HG03521 (cell line): ENCODE results near the gene TSR1.
"Not testable (repeated sequence)": the region's sequence is repeated elsewhere in the genome, so short reads cannot be mapped to it uniquely, and the experiment has no call there.

Experiments used
- ATAC-seq: cut with Tn5 transposase; IDR thresholded peaks from one replicate; pipeline ENCODE4 v1.9.1; 2021; ENCODE audit warnings: mild to moderate bottlenecking, moderate library complexity; ENCODE audit not compliant: unreplicated experiment

Gene TSR1

GRCh38 chr17:2338315-2338657 lies 2.0 kb upstream of the TSR1 start:
- ATAC-seq: no peak

GRCh38 chr17:2337544-2338314 lies 1.5 kb upstream of the TSR1 start:
- peak; percentile 32 for ATAC-seq

GRCh38 chr17:2336852-2337543 lies 741 bp upstream of the TSR1 start, which contains the start of gene SGSM2:
Gene SGSM2, plus strand, starts transcription at chr17:2337501. Its CDS starts 188 bp downstream, at chr17:2337689.
- ATAC-seq: peak; percentile 26

- ATAC-seq: no peak
These were observed 487 bp downstream of the TSR1 start for GRCh38 chr17:2335726-2336214.

- ATAC-seq: no peak
These were observed 5.0 kb downstream of the TSR1 start for GRCh38 chr17:2331303-2331702.

GRCh38 chr17:2323629-2324314 lies 12.5 kb downstream of the TSR1 start:
- no peak for ATAC-seq

- ATAC-seq: no peak
These were observed 14.9 kb downstream of the TSR1 start for GRCh38 chr17:2321399-2321798.

- ATAC-seq: no peak
These were observed 17.2 kb downstream of the TSR1 start for GRCh38 chr17:2319051-2319450.

- ATAC-seq: no peak
These were observed 18.5 kb downstream of the TSR1 start for GRCh38 chr17:2317796-2318195.

GRCh38 chr17:2316916-2317205 lies 19.4 kb downstream of the TSR1 start:
- ATAC-seq: not testable (repeated sequence)

GRCh38 chr17:2312736-2313135 lies 23.5 kb downstream of the TSR1 start:
- ATAC-seq: no peak

GRCh38 chr17:2309338-2310154 lies 26.7 kb downstream of the TSR1 start:
- no peak for ATAC-seq

GRCh38 chr17:2304931-2305330 lies 31.3 kb downstream of the TSR1 start:
- ATAC-seq: no peak

GRCh38 chr17:2303204-2304188 lies 32.8 kb downstream of the TSR1 start, which contains the start of the genes SMG6 and SRR:
Gene SMG6, minus strand, starts transcription at chr17:2303785. Its CDS starts 65 bp downstream, at chr17:2303720.
Gene SRR, plus strand, starts transcription at chr17:2303950. Its CDS starts 11,611 bp downstream, at chr17:2315561.
- peak; percentile 74 for ATAC-seq

GRCh38 chr17:2302778-2303203 lies 33.5 kb downstream of the TSR1 start:
- ATAC-seq: no peak

GRCh38 chr17:2299756-2300155 lies 36.5 kb downstream of the TSR1 start:
- ATAC-seq: no peak

GRCh38 chr17:2299136-2299535 lies 37.1 kb downstream of the TSR1 start:
- ATAC-seq: no peak

- ATAC-seq: no peak
These were observed 39.2 kb downstream of the TSR1 start for GRCh38 chr17:2297023-2297422.

- no peak for ATAC-seq
These were observed 40.7 kb downstream of the TSR1 start for GRCh38 chr17:2295575-2295974.

GRCh38 chr17:2292100-2292499 lies 44.2 kb downstream of the TSR1 start:
- ATAC-seq: no peak
